Posterior vena cava (tissue), 2 donors: ENCODE data around the gene PRDM16. TPM values are rescaled to one million over a fixed set of nuclear protein-coding genes. Genes with fewer than 3 reads are reported as not detected.

ENCODE experiments used
- DNase-seq: peaks from one replicate; pipeline ENCODE4 v3.0.0-alpha.2; 2020; ENCODE audit warnings: low spot score
- intact Hi-C, 2 donors: fragments of 100-400 bp; cut with DNase I; formaldehyde crosslinking; loops; one replicate each; pipeline versions ENCODE4 v1.14.1 to v1.14.2; 2022 to 2023
- total RNA-seq, 2 donors: library from RNA; stranded (reverse); fragmentation: NEBNext Ultra II Directional; extraction: Animal tissue kit (Norgen Biotek cat#: 25700); gene quantifications; one replicate each; pipeline ENCODE4 v1.2.1, GENCODE V29; 2021
- donor health status: DM: yes; HTN: yes; CAD: no.
- donor health status: DM: yes; HTN: yes; CAD: no.

PRDM16 gene
- total RNA-seq, 2 donors from 2014 or later: 15.8 to 21.1 TPM

DNA sequence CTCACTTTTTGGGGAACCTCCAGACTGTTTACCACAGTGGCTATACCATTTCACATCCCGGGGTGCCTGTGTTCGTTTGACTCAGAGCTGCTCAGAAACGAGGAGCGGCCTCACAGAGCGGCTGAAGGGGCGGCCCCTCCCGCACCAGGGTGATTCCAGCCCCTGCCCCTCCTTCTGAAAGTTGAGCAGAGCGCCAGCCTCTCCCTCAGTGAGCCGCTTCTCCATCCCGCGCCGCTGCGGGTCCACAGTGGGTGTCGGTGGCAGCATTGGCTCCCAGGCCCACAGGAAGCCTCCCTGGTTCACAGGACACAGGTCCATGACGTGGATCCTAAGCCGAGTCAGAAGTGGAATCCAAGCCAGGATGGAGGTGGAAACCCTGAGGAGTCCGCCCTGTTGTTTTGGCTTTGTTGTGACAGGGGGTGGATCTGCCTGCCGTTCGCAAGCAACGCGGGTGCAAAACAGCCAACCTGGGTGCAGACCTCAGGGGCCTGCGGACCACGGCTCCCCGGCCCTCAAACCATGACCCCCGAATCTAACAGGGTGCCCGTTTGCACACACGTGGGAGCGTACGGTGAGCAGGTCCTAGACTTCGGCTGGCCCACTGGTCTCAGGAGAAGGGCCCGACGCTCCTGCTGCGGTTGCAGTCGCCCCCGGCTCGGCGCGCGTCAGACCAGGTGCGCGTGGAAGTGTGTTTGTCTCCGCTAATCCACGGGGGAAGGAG, 198.7 kb downstream of the PRDM16 start:
- DNase-seq: no peak
- intact Hi-C loops: no loop called here

DNA sequence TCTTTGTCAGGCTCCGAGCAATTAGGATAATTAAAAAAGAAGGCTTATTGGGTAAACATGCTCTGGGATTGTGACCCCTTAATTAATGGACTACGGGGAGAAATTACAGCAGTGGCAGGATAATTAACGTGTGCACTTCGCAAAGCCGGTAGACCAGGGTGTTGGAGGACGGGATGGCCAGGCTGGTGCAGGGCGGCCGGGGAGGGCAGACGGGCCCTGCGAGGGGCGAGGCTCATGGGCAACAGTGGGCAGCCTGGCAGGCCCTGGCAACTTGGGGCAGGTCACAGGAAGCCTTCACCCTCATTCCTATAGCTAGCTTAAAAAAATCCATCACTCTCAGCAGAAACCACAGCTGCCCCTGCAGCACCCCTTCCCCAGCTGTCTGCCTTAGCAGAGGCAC, 199.3 kb downstream of the PRDM16 start:
- intact Hi-C loops: no loop called here
- no peak for DNase-seq

DNA sequence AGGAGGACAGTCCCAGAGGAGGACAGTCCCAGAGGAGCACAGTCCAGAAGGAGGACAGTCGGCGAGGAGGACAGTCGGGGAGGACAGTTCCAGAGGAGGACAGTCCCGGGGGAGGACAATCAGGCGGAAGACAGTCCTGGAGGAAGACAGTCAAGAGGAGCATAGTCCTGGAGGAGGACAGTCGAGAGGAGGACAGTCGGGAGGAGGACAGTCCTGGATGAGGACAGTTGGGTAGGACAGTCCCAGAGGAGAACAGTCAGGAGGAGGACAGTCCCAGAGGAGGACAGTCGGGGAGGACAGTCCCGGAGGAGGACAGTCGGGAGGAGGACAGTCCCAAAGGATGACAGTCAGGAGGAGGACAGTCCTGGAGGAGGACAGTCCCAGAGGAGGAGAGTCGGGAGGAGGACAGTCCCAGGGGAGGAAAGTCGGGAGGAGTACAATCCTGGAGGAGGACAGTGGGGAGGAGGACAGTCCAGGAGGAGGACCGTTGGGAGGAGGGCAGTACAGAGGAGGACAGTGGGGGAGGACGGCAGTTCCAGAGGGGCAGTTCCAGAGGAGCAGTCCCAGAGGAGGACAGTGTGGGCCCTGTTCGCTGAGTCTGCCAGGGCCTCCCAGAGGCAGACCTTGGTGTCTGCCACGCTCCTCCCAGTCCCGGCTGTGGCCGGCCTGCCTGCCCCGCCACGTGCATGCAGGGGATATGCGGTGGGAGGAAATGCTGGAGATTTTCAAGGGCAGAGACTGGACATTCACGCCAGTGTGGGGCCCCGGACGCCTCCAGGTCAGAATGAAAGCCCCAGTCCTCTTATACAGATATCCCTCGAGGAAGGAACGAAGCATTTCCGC, 201.6 kb downstream of the PRDM16 start:
- intact Hi-C loops: no loop called here

DNA sequence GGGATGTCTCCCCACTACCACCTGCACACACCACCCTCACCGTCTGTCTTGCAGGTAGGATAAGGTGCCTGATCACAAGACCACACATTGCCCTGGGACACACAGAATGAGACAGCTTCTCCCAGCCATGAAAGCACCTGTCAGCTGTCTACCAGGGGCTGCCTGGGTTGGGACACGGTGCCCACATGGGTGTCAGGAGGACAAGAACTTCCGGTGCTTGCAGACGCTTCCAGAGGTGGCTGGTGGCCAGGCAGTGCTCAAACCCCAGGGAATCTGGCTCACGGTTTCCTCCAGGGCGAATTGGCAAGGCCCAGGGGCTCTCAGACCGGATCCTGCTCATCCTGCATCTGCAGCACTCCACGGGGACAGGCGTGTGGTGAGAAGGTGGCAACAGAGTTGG, 202.9 kb downstream of the PRDM16 start:
- intact Hi-C loops: no loop called here
- DNase-seq: no peak

More for the DNA sequence above, 201.6 kb downstream of the PRDM16 start:
- no peak for DNase-seq

DNA sequence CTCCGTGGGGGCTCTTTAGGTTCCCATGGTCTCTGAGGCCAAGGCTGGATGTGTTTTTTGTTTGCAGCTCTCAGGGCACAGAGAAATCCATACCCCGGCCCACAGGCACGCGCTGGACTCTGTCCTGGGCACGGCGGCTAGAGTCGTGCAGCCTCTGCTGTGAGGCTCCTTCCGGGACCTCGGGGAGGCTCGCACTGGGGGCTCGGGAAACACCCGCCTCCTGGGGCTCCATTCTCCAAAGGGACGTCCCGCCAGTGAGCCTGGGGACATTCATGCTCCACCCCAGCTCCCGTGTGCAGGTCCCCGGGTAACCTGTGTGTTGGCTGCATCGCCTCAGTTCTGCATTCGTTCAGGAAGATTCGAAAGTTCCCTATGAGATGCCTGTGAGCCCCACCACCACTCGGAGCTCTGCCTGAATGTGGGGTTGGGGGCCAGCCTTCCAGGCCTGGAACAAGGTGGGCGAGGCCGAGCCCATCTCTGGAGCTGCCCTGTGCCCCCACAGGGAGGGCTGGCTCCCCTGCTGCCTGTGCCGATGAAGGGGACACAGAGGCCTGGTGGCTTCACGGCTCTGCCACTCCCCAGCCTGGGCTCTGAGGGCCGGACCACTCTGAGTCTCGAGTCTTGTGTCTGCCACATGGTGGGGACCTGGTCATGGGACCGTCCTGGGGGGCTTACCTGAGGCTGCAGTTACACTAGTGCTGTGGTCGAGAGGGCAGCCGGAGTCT, 203.5 kb downstream of the PRDM16 start:
- intact Hi-C loops: no loop called here
- DNase-seq: no peak

DNA sequence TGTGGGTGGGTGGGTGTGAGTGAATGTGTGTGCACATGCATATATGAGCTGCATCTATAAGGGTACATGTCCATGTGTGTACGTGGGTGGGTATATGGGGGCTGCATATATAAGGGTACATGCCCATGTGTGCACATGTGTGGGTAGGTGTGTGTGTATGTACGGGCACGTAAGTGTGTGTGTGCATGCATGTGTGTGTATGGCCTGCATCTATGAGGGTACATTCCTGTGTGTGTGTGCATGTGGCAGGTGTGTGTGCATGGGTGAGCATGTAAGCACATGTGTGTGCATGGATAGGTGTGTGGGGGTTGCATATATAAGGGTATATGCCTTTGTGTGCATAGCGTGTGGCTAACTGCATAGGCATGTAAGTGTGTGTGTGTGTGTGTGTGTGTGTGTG, 204.4 kb downstream of the PRDM16 start:
- DNase-seq: no peak
- intact Hi-C loops: no loop called here

DNA sequence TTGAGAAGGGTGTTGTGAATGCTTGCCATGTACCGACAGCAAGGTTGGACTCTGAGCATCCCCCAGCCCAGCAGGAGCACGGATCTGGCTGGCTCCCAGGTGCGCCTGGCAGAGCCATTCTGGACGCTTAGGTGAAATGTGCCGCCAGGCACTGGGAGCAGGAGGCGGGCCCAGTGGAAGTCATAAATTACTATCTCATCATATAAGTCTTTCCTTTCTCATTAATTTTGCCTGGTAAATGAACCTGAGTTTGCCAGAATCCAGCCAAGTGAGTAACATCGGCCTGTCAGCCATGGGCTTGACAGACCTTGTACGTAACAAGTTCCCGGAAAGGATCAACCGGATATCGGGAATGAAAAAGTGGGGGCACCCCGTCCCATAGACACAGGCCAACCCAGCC, 206.0 kb downstream of the PRDM16 start:
- intact Hi-C loops: no loop called here

DNA sequence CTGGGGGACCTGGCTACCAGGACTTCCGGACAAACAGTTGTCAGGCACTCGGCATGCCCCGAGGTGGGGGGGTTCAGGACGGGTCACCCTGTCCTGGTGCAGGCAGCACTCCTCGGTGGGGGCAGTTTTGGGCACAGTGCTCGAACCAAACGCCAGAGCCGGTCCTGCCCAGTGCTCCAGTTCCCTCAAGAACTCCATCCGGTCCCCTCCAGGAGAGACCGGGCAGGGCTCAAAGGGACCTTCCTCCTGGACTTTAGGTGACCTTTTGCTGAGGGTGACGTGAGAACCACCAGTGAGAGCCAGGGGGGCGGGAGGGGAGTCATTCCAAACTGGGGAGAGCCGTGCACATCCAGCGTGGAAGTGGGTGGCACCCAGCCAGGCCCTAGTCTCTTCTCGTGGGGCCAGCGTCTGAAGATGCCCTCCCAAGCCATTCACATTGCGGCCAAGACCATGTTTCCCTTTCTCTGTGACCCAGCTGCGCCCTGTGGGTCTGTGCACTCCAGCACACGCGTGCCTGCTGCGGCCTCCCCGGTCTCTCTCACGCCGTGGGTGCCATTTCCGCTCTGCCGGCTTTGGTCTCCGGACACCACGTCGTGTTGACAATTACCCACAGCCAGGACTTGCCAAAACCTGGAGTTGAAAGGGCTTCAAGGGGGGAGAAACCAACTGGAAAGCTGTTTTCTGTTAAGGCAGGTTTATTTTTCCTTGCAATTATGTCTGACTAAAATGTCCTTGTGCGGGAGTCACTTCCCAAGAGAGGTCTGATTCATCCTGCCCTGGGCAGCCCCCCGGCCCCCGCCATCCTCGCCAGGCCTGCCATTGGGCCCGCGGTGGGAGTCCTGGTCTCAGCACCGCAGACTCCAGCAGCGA, 206.7 kb downstream of the PRDM16 start:
- no peak for DNase-seq
- intact Hi-C loops: no loop called here

More for the DNA sequence above, 206.0 kb downstream of the PRDM16 start:
- no peak for DNase-seq

DNA sequence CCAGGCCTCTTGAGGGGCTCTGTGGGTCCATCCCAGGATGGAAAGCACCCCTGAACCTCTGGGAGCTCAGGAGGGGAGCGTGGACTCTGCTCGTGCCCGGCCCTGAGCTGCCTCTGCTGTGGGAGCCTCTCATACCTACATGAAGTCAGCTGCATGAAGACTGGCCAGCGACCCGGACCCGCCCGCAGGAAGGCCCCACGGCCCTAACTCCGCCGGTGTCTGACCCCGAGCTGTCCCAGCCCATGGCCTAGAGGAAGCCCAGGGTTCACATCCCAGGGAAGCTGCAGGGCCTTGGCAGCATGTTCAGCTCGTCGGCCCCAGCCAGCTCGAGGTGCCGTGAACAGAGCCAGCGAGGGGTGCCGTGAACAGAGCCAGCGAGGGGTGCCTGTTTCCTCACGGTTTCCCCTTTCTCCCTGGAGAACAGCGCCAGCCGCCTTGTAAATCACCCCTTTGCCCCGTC, 207.4 kb downstream of the PRDM16 start:
- DNase-seq: no peak
- intact Hi-C loops: no loop called here

DNA sequence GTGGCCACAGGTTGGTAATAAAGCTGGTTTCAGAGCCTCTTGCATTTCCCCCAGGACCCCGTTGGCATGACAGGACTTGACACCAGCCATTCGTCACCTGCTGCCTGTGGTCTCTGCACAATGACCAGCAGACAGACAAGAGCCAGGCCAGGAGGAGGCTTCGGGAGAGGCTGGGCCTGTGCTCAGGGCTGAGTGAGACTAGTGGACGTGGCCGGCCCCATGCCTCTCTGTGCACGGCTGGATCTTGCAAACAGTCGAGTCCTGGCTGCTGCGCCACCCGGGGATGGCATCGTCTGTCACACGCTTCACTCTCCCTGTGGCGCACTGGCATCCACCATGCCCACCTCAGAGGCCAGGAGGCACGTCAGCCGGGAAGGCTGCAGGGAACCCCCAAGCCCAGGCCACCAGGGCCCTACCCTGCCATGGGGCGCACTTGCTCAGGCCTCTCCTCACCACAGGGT, 208.0 kb downstream of the PRDM16 start:
- intact Hi-C loops: no loop called here
- no peak for DNase-seq

DNA sequence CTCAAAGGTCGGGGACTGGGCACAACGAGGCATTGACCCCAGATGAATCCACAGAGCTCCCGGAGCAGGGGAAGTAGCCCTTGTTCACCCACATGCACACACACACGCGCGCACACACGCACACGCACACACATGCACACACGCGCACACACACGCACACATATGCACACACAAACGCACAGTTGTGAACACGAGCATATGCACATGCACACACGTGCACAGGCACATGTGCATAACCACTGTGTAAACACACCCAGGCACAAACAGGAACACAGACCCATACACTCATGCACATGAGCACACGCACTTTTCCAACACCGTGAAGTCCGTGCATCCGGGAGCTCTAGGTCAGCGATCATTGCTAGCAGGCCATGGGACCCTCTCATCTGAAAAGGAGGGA, 208.6 kb downstream of the PRDM16 start:
- no peak for DNase-seq
- intact Hi-C loops: no loop called here

DNA sequence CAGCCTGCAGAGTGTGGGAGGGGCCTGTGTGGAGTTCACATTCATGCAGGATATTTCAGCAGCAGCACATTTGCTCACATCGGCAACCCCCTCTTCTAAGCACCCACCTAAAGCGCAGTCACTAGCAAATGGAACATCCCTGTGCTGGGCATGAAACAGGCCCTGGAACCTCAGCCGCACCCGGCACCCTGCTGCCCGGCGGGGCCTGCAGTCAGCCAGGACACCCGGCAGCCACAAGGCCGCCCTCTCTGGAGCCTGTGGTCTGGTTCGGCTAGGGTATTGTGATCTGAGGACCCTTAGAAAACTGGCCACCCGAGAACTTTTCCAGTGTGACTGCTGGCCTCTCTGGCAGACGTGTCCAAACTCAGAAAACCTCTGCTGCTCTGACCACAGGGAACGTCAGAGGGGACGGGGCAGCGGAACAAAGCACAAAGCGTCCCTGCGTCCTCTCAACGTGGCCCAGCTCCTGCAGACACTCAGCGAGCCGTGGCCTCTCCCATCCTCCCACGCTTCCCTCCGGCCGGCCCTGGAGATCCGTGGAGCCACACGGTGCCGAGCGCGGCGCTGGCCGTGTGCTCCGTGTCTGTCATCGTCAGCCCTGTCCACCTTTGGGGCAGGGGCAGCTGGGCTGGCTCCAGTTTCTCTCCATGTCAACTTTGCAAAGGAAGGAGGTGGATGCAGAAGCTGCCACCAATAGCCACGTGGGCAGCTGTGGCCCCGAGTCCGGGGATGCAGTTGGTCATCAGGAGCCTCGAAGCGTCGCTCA, 209.6 kb downstream of the PRDM16 start:
- intact Hi-C loops: no loop called here
- no peak for DNase-seq

DNA sequence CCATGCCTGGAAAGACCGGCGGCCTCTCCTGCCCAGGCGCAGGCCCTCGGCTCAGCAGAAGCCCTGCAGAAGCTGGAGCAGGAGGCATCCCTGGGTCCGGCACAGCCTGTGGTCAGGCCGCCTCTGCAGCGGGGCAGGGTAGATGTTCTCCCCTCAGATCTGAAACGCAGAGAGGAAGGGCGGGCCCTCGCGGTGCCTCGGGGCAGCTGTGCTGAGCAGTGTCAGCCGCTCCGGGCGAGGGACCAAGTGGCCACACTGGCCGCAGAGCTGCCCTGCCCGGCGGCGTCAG, 210.1 kb downstream of the PRDM16 start:
- intact Hi-C loops: no loop called here
- no peak for DNase-seq

DNA sequence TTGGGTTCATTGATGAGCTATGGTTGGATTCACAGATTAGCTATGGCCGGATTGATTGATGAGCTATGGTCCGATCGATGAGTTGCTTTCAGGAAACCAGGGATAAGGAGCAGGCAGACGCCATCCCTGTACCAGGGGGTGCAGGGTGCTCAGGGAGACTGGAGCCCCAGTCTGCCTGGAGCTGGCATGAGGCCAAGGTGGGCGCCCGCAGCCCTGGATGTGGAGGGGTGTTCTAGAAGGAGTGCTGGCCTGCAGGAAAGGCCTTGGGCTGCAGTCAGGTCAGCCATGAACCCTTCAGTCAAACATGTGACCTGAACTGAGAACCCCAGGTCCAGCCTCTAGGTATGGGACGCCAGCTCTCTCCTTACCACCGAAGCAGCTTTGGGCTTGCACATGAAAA, 212.7 kb downstream of the PRDM16 start:
- intact Hi-C loops: loop anchor here (5.0 to 10.0 kb wide), 2 partner anchors 123 to 269 kb away; no protein-coding TSS in a partner anchor
- DNase-seq: no peak

DNA sequence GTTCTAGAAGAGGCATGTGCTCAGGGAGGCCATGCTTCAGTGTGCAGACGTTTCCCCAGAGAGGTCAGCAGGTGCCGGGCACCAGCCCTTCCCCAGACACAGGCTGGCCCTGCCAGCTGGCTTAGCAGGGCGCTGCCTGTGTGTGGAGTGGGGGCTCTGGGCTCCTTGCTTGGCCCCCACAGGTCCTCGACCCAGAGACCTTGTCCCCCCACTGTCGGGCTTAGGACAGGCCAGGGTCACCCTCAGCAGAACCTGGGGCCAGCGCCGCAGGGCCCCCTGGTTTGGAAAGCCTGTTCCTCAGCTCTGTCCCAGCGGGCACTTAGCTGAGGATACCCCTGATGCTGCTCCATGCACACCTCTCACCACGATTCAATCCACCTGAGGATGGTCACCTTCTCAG, 213.2 kb downstream of the PRDM16 start:
- DNase-seq: no peak
- intact Hi-C loops: loop anchor here (5.0 to 10.0 kb wide), 2 partner anchors 123 to 270 kb away; no protein-coding TSS in a partner anchor

DNA sequence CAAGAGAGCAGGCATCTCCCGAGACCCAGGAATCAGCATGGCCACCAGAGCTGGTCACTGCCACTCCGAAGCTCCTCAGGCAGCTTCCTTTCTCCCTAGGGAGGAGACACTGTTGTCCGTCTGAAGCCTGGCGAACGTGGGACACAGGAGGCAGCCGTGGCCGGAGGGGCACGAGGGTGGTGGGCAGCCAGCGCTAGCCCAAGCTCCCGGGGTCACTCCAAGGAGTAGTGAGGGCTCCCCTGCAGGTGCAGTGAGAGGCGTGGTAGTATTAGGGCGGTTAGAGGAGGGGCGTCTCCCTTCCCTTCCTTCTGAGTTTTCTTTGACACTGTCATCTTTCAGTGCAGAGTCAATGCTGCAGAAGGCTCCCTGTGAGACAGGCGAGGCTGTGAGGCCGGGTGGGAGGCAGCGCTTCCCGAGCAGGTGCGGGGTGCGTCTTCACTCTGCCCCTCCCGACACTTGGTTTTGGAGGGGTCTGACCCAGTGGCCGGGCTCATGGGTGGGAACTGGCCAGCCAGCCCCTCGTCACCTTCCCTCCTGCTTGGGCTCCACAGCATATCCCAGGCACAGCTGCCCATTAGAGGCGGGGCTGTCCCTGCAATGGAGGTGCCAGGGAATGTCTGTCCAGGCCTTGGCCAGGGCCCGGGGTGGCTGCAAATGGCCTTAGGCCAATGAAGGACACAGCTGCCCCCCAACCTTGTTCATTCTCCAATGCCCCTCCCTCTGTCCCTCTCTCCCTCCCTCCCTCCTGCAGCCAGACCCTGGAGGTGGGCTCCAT, 213.8 kb downstream of the PRDM16 start:
- no peak for DNase-seq
- intact Hi-C loops: loop anchor here (5.0 to 10.0 kb wide), 2 partner anchors 122 to 271 kb away; no protein-coding TSS in a partner anchor

DNA sequence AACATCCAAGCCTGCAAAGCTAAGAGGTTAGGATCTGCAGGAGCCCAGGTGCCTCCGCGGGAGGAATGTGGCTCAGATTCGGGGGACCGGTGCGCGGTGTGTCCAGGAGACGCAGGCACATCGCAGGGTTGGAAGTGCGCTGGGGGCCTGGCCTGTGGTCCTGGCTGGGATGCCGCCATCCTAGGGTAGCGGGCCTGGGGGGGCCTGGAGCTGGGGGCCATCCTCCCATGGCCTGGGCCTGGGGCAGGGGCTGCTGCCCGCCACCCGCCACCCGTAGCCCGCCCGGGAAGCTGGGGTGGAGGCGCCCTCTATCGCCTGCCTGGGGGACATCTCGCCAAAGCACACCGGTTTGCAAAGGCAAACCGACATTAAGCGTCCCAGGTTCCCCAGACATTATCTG, 214.8 kb downstream of the PRDM16 start:
- DNase-seq: no peak
- intact Hi-C loops: loop anchor here (2.0 to 10.0 kb wide), 3 partner anchors 121 to 272 kb away; no protein-coding TSS in a partner anchor
